Measurements from ENCODE around the gene CCSER2.
"Not testable (repeated sequence)": the region's sequence is repeated elsewhere in the genome, so short reads cannot be mapped to it uniquely, and the experiment has no call there.

The CCSER2 gene

GRCh38 chr10:84312816-84313215 is 15.6 kb upstream of the CCSER2 start:
- DNase-seq = no peak

- no peak for DNase-seq
Measured at GRCh38 chr10:84314275-84314674, 14.1 kb upstream of the CCSER2 start.

- no peak for DNase-seq
Measured at GRCh38 chr10:84317174-84317573, 11.2 kb upstream of the CCSER2 start.

DNA sequence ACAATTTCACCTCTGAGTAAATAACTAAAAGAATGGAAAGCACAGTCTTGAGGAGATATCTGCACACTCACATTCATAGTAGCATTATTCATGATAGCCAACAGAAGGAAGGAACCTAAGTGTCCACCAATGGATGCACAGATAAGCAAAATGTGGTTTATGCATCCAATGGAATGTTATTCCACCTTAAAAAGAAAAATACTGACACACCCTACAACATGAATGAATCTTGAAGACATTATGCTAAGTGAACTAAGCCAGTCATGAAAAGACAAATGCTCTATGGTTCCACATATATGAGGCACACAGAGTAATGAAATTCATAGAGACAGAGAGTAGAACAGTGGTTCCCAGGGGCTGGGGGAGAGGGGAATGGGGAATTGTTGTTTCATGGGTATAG is 6.5 kb upstream of the CCSER2 start:
- DNase-seq = no peak

DNA sequence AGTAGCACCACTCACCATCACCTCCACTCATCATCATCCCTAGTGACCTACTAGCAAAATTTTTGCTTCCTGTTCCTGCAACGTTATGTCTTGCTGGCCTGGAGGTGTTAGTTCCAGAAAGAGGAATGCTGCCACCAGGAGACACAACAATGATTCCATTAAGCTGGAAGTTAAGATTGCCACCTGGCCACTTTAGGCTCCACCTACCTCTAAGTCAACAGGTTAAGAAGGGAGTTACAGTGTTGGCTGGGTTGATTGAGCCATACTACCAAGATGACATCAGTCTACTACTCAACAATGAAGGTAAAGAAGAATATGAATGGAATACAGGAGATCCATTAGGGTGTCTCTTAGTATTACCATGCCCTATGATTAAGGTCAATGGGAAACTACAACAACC is 4.8 kb upstream of the CCSER2 start:
- not testable (repeated sequence) for DNase-seq

GRCh38 chr10:84326995-84327394 is 1.4 kb upstream of the CCSER2 start:
- not testable (repeated sequence) for DNase-seq

DNA sequence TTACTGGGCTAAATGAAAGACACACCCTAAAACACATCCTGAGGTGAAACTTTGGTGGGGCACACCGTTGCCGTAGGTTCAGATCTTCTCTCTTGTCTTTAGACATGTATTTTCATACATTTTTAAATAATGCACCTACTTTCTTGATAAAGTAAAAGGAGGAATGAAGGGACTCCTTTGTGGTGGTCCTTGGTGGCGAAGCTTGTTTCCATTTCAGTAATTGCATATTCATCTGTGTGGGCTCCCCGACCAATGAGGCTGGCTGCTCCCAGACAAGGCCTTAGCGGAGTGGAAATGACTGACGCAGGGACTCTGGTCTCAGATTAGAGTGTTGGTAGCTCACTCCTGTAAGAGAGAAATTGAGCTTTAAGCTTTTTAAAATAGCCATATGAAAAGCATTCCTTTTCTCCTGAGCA is 815 bp downstream of the CCSER2 start:
- DNase-seq = peak; percentile 44

GRCh38 chr10:84329986-84330651 is 1.7 kb downstream of the CCSER2 start:
- peak; percentile 18 for DNase-seq

- DNase-seq = no peak
Measured at GRCh38 chr10:84331091-84331490, 2.7 kb downstream of the CCSER2 start.

DNA sequence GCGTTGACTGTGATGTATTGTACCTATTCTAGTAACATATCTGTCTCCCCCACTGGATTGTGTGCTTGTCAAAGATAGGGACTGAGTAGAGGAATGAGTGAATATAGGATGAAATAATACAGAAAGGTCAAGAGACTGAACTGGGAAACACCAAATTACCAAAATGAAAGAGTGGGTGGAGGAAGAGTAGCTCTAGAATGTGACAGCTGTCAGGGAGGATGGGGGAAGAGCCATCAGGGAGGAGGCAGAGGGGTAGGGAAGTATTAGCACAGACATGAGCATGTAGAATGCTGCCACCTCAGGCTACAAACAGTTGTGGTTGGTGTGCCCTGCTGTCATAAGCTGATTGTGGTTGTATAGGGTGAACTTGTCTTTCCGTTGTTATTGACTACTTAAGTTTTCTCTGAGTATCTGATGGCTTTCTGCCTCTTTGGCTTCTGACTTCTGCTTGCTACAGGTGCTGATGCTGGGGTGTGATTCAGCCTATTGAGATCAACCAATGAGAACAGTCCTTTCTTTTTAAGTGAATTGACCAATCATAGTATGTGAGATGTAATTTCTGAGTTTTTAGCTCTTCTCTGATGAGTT is 5.6 kb downstream of the CCSER2 start:
- peak; percentile 66 for DNase-seq

DNA sequence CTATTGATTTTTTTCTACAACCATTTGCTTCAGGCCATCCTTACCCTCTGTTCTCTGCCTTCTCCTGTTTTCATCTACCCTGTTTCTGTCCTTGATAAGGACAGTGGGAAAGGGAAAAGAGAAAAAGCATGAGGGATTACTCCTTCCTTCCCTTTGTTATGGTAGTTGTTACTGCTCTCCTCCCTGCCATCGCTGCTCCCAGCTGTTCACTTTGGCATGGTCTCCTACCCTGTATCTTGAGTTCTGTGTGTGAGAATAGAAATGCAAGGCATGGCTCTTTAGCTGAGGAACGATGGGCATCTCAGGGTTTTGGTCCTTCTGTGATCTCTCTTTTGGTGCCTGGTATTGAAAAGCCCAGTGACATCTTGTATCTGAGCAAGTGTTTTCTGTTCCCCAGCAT is 6.4 kb downstream of the CCSER2 start:
- no peak for DNase-seq

- DNase-seq = no peak
Measured at GRCh38 chr10:84335516-84335915, 7.1 kb downstream of the CCSER2 start.

DNA sequence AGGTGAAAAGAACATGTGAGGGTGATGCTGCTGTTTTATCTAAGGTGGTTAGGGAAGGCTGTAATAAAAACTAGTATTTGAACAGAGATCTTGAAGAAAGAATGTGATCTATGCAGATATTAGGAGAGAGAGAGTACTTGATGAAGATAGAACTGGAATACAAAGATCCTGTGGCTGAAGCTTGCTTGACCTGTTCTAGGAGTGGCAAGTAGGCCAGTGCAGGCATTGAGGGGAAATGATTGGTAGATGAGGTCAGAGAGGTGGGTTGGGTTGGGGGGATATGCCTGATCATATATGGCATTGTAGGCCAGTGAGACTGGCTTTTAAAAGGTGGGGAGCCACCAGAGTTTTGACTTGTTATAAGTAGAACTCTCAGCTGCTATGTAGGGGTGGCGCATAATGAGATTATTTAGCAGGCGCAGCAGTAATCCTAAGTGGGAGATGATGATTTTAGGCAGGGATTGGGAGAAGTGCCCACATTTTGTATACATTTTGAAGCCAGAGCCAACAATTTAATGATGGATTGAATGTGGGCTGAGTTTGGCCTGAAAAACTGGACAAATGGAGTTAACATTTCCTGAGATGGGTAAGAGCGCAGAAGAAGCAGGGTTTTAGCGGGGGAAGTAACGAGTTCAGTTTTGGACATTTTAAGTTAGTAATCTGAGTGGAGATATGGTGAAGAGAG is 8.2 kb downstream of the CCSER2 start:
- no peak for DNase-seq

GRCh38 chr10:84337199-84337598 is 8.8 kb downstream of the CCSER2 start:
- no peak for DNase-seq

DNA sequence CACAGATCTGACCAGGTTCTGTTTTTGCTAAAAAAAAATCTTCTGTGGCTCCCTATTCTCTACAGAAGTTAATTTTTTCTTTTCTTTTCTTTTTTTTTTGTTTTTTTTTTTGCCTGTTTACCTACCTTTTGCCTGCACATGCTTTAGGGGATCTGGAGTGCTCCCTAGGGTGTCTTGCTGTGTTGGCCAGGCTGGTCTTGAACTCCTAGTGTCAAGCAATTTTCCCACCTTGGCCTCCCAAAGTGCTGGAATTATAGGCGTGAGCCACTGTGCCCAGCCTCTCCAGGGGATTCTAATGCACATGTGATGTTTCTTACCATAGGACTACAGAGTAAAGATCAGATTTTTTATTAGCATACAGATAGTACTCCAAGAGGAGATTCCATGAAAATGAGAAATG is 10.6 kb downstream of the CCSER2 start:
- DNase-seq = no peak

DNA sequence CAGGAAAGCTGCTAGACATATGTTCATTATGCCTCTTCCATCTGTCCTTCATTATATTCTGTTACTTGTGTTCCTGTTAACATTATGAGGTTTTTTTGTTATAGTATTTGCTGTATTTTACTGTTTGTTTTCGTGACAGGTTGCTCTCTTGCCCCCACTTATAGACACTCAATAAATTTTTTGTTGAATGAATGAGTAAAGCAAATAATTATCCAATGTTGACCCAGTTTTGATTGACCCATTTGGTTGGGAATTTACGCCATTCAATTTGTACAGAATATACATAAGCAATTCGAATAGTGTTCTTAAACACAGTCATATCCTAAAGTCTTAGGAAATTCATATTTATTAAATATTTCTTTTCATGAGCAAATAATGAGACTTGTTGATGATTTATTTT is 11.8 kb downstream of the CCSER2 start:
- no peak for DNase-seq

GRCh38 chr10:84340632-84341537 is 12.5 kb downstream of the CCSER2 start:
- no peak for DNase-seq

GRCh38 chr10:84341538-84341856 is 13.1 kb downstream of the CCSER2 start:
- DNase-seq = no peak

GRCh38 chr10:84341983-84342382 is 13.6 kb downstream of the CCSER2 start:
- no peak for DNase-seq

DNA sequence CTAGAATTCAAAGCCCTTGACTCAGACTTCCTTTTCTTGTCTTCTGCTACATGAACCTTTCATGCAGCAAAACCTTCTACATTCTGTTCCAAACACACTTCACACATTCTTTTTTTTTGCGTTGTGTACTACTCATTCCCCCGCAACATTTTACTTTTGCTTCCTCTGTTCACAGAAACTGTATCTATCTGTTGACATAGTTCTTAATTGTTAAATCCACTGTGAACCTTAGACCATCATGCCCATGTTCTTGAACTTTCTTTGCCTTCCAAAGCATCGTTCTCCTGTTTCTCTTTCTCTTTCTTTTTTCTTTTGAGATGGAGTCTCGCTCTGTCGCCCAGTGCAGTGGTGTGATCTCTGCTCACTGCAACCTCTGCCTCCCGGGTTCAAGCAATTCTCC is 14.2 kb downstream of the CCSER2 start:
- DNase-seq = no peak

GRCh38 chr10:84343831-84344230 is 15.4 kb downstream of the CCSER2 start:
- DNase-seq = no peak

DNA sequence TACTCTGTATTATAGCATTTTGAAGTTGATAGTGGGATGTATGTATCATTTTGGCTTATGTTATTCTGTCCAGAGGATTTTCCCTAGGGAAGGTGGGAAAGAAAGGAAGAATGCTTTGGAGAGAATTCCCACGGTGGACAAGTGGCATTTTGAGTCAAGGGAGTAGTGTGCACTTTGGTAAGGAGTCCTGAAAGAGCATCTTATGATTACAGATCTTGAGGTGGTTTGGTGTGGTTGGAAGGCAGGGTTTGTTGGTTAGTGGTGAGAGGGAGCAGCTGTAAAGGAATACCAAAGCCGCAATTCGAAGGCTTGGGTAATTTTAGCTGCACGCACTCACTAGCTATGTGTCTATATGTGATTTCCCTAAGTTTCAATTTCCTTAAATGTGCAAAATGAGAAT is 16.1 kb downstream of the CCSER2 start:
- DNase-seq = peak; percentile 18

DNA sequence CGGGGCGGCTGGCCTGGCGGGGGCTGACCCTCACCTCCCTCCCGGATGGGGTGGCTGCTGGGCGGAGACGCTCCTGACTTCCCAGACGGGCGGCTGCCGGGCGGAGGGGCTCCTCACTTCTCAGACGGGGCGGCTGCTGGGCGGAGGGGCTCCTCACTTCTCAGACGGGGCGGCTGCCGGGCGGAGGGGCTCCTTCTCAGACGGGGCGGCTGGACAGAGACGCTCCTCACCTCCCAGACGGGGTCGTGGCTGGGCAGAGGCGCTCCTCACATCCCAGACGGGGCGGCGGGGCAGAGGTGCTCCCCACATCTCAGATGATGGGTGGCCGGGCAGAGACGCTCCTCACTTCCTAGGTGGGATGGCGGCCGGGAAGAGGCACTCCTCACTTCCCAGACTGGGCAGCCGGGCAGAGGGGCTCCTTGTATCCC is 19.2 kb downstream of the CCSER2 start:
- DNase-seq = not testable (repeated sequence)

Measured in CD4-positive, alpha-beta T cell treated with Interleukin-6 for 4 hours (primary cell).